ENCODE results near the gene CENPF.

GRCh38 chr1:214632091-214632490, 29.1 kb downstream of the CENPF start:
- no peak for TF ChIP-seq CTCF (IDR thresholded peaks at IDR 0.05 in 4 of 5, conservative IDR thresholded peaks at IDR 0.05 in 1 of 5)
- TF ChIP-seq POLR2A (IDR thresholded peaks at IDR 0.05) = no peak
